IPS-11a (cell line): Measurements from ENCODE around the gene MVD.

Experiments
- H3K4me3 ChIP-seq: one replicate; pipeline ENCODE4 v1.5.1; 2013; ENCODE audit warnings: low read depth, low read length, control low read depth

The MVD gene

GRCh38 chr16:88642881-88643643, 19.8 kb downstream of the MVD start:
- H3K4me3 ChIP-seq = no peak overlapping the region

GRCh38 chr16:88640498-88641247, 22.2 kb downstream of the MVD start:
- H3K4me3 ChIP-seq = no peak overlapping the region

- H3K4me3 ChIP-seq = no peak overlapping the region
Measured at GRCh38 chr16:88640039-88640495, 22.8 kb downstream of the MVD start.

GRCh38 chr16:88639231-88640038, 23.5 kb downstream of the MVD start:
- no peak overlapping the region for H3K4me3 ChIP-seq

- no peak within 1 kb of the TSS for H3K4me3 ChIP-seq
Measured at GRCh38 chr16:88638323-88639230, 24.3 kb downstream of the MVD start, which contains the start of gene IL17C. Gene IL17C, plus strand, starts transcription at chr16:88638572. Its CDS starts 70 bp downstream, at chr16:88638642.

DNA sequence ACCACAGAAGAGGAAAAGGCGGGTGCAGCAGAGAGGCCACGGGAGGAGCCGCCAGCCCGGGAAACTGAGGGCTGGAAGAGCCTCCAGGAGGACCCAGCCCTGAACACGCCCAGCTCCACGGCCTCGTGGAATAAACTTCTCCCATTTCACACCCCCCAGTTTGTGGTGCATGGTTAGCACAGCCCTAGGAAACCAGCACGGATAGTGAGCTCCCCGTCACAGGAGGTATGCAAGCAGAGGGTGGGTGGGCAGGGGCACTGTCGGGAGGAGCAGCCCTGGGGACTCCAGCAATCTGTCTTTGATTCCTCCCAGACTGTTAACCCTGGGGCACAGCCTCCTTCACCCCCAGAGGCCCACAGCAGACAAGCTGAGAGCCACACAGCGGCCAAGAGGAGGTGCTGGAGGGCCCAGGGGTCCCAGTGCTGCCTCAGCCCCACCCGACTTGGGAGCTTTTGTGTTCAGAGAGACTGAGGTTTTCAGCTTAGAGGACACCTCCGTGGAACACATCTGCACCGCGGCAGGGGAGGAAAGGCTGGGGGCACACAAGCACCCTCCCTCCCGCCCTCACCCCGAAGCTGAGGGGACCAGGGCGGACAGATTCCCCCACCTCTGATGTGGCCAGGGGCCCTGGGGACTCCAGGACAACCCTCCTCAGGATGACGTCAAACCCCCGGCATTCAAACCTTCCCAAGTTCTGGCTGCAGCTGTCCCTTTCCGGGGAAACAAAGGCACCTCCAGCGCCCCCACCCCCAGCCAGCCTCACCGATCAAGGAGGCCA, 26.2 kb downstream of the MVD start:
- H3K4me3 ChIP-seq = no peak overlapping the region

GRCh38 chr16:88635671-88636319, 27.1 kb downstream of the MVD start:
- no peak overlapping the region for H3K4me3 ChIP-seq

GRCh38 chr16:88634994-88635670, 27.8 kb downstream of the MVD start:
- H3K4me3 ChIP-seq = peak overlapping the region; percentile 53

GRCh38 chr16:88634141-88634993, 28.5 kb downstream of the MVD start:
- peak overlapping the region; percentile 53 for H3K4me3 ChIP-seq

- peak overlapping the region; percentile 53 for H3K4me3 ChIP-seq
Measured at GRCh38 chr16:88633684-88634140, 29.2 kb downstream of the MVD start.

- H3K4me3 ChIP-seq = no peak overlapping the region
Measured at GRCh38 chr16:88632587-88632930, 30.3 kb downstream of the MVD start.

DNA sequence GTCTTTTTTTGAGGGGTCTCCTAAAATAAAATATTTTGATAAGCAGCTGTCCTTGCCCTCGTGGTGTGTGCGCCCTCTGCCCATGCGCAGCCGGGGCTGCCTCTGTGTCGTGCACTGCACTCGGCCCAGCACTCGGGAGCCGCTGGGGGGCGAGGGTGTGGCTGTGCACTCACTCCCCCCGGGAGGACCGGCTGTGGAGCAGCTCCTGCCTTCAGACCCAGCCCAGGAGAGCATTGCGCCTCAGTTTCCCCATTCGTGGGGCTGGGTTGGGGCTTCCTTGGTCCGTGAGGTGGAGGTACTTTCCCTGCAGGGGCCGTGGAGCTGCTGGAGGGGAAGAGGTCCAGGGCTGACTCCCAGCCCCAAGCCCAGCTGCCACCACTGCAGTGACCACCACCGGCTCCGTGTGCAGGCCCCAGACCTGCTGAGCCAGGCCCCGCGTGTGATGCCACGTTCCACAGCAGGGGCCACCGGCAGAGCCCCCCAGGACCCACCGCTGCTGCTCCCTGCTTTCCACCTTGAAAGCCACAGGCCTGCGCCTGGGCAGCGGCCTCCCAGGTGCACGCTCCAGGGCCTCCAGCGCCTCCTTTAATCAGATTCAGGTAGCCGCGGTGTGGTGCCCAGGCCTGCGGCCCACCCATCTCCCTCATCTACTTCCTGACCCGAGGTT, 30.8 kb downstream of the MVD start:
- no peak overlapping the region for H3K4me3 ChIP-seq

DNA sequence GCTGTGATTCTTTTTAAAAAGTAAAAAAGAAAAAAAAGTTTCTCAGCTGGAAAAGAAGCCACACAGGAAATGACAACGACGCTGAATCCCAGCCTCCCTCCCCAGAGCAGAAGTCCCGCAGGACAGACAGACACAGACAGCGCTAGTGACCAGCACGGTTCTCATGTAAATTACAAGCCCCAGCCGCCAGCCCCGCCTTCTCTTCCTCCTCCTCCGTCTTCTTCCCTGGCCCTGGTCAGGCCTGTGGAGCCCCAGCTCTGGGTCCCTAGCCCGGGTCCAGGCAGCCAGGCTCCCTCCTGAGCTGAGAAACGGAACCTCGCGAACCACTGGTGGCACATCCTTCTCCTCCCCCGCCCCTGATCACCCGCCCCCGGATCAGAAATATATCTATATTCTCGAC, 31.5 kb downstream of the MVD start:
- H3K4me3 ChIP-seq = no peak overlapping the region

DNA sequence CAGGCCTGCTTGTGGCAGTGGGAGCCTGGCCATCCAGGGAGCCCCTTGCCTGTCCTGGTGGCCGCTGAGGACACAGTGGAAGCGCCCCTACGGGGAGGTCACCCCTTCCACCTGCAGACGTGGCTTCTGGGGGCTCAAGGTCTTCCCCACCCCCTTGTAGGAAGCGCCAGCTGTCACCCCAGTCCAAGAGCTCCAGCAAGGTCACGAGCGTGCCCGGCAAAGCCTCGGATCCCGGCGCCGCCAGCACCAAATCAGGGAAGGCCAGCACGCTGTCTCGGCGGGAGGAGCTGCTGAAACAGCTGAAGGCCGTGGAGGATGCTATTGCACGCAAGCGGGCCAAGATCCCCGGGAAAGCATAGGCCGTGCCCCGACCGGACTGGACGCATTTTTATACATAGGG, 31.9 kb downstream of the MVD start:
- H3K4me3 ChIP-seq = no peak overlapping the region

- H3K4me3 ChIP-seq = no peak overlapping the region
Measured at GRCh38 chr16:88630433-88630832, 32.5 kb downstream of the MVD start.

GRCh38 chr16:88629835-88630234, 33.1 kb downstream of the MVD start:
- H3K4me3 ChIP-seq = no peak overlapping the region

DNA sequence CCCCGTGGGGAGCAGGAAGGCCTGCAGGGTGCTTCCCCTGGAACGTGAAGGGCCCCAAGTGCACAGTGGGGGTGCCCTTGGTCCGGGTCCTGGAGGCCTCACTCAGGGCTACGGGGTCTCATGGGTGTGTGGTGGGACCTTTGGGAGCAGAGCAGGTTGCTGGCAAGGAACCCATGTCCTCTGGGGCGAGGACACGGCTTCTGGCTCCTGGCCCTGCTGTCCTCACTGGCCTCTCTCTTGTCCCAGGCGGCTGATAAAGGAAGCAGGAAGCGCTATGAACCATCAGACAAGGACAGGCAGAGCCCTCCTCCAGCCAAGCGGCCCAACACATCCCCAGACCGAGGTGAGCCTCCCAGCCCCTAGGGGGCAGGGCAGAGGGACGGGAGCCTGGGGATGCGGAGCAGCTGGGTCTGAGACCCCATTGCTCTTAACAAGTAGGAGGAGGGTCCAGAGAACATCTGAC, 34.3 kb downstream of the MVD start:
- H3K4me3 ChIP-seq = no peak overlapping the region
